HG03108 (cell line): ENCODE results near the gene TSPAN18.

Source experiments
- ATAC-seq: cut with Tn5 transposase; IDR thresholded peaks from one replicate; pipeline ENCODE4 v1.9.1; 2021; ENCODE audit warnings: moderate library complexity; ENCODE audit not compliant: unreplicated experiment

The TSPAN18 gene

DNA sequence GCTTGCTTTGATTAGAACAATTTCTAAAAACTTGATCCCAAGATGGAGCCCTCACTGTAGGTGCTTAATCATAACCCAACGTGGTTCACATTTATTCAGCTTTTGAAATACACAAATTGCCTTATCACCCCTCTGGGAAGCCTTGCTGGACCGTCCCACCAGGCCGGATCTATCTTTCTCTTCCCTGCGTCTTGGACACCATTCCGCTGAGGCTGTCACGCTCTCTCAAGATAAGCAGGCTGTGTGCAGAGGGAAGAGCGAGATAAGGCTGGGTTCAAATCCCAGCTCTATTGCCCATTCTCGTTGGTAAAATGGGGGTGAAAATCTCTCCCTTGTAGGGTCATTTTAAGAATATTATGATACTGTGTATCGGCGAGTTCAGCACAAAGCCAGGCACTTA lies 244.4 kb downstream of the TSPAN18 start:
- ATAC-seq, result no peak

GRCh38 chr11:44972746-44973435 lies 246.1 kb downstream of the TSPAN18 start:
- no peak for ATAC-seq

GRCh38 chr11:44973632-44974401 lies 247.1 kb downstream of the TSPAN18 start:
- ATAC-seq, result no peak

GRCh38 chr11:44974402-44975000 lies 247.7 kb downstream of the TSPAN18 start:
- ATAC-seq, result no peak

DNA sequence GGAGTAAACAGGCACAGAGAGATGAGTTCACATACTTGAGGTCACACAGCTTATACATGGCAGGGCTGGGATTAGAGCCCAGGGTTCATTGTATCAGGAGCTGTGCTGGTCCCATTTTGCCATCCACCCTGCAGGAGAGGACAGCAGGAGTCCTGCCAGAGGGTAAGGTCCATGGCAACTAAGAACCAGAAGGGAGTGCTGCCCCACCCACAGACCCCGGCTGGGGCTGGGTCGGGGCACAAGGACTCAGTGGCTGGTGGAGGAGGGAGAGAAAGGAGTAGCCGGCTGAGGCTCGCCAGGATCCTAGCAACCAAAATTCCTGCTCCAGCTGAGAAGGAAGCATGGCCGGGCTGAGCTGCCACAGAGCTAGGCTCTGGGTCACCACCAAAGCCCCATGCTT lies 249.8 kb downstream of the TSPAN18 start:
- no peak for ATAC-seq

- no peak for ATAC-seq
These were observed 250.8 kb downstream of the TSPAN18 start for GRCh38 chr11:44977493-44977984.

- no peak for ATAC-seq
These were observed 251.7 kb downstream of the TSPAN18 start for GRCh38 chr11:44978274-44978960.

DNA sequence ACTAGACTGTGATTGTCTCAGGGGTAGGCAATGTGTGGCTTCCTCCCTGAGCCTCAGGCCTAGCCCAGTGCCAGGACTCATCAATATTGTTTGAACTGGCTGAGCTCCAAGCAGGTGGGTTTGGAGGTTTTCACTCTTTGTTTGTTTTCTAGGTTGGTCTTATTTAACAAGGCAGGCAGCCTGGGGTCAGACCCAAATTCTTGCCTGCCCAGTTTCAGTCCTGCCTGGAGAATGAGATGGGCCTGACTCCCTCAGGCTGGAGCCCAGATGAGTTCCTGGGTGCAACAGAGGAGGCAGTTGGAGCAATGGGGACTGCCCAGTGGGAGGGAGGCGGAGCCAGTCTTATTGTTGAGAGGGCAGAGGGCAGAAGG lies 252.2 kb downstream of the TSPAN18 start:
- ATAC-seq, result no peak

DNA sequence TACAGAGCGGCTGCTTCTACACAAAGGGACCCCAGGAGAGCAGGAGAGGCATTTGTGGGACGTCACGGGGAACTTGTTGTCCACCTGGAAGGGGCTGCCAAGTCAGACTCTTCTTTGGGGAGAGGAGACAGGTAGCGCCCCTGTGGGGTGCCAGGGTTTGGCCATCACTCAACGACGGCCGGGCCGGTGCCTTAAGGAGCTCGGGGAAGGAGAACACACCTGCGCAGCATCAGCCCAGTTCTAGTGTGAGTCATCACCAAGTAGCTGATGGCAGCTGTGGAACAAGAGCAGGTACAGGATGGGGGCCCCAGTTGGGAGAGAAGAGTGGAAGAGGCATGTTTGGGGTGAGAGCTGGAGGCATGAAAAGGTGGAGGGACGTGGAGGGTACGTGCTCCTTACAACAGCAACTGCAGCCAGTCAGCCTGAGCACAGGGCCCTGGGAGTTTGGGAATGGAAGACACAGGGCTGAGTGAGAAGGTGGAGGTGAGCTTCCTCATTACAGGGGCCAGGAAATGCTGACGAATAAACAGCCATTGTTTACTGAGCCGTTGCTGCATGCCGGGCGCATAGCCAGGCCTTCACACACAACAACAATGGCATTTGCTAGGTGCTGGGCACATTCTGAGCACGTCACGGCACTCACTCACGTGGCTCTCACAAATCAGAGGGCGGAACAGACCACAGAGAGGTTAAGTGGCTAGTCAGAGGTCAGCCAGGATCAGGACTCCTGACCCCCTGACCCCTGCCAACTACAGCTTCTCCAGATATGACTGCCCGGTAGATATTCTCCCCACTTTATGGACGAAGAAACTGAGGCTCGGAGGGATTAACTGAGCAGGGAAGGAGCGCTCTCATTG lies 253.0 kb downstream of the TSPAN18 start:
- no peak for ATAC-seq

- ATAC-seq, result no peak
These were observed 254.0 kb downstream of the TSPAN18 start for GRCh38 chr11:44980533-44981427.
